Right atrium auricular region (tissue), 2 donors: ENCODE data around the gene PRCC. TPM values are rescaled to one million over a fixed set of nuclear protein-coding genes. Genes with fewer than 3 reads are reported as not detected.

ENCODE experiments used
- DNase-seq: peaks from one replicate; pipeline ENCODE4 v3.0.0-alpha.2; 2019; ENCODE audit warnings: low spot score
- H3K27ac ChIP-seq, 2 donors: fragments of 200-600 bp; sonication (generic); 1 replicate in 1 of 2; 2 replicates in 1 of 2; pipeline ENCODE4 v1.5.1; 2016 to 2019
- H3K27me3 ChIP-seq, 2 donors: fragments of 200-600 bp; sonication (generic); one replicate each; pipeline versions ENCODE4 v1.5.1 to v1.6.0; 2017 to 2019
- H3K36me3 ChIP-seq: fragments of 200-600 bp; sonication (generic); one replicate; pipeline ENCODE4 v1.5.1; 2016
- H3K4me1 ChIP-seq, 2 donors: fragments of 200-600 bp; sonication (generic); one replicate each; pipeline versions ENCODE4 v1.5.1 to v1.6.0; 2017 to 2019
- H3K4me3 ChIP-seq, 2 donors: fragments of 200-600 bp; sonication (generic); 1 replicate in 1 of 2; 2 replicates in 1 of 2; pipeline ENCODE4 v1.5.1; 2017 to 2019; ENCODE audit warnings: mild to moderate bottlenecking in 1 of 2, moderate library complexity in 1 of 2
- H3K9me3 ChIP-seq, 2 donors: fragments of 200-600 bp; sonication (generic); one replicate each; pipeline ENCODE4 v1.5.1; 2019
- CTCF ChIP-seq, 2 donors: fragments of 200-600 bp; sonication (generic); IDR thresholded peaks; one replicate each; pipeline ENCODE4 v1.5.1; 2019; ENCODE audit warnings: antibody characterized with exemption in 2 of 2
- total RNA-seq, 2 donors: library from RNA; depleted of rRNA; stranded (reverse); fragments of >200 nt; gene quantifications; one replicate each; pipeline ENCODE4 v1.1.0, GENCODE V29; 2016

The PRCC gene
- total RNA-seq, 2 donors from 2014 or later = 29.8 to 34.3 TPM

GRCh38 chr1:156746406-156746727, 21.0 kb upstream of the PRCC start:
- TF ChIP-seq CTCF (IDR thresholded peaks at IDR 0.05) = no peak
- H3K27ac ChIP-seq = peak overlapping the region; percentile 96
- H3K4me1 ChIP-seq = peaks cover 0 to 69% of the 10 kb centered on the region in 2 donors
- H3K9me3 ChIP-seq = no peaks in the 10 kb centered on the region
- peak overlapping the region; percentile 94 to 95 for H3K4me3 ChIP-seq
- DNase-seq = no peak
- H3K27me3 ChIP-seq = no peaks in the 10 kb centered on the region
- H3K36me3 ChIP-seq = peaks cover 33% of the 10 kb centered on the region

GRCh38 chr1:156746728-156747631, 20.4 kb upstream of the PRCC start:
- peak overlapping the region; percentile 96 for H3K27ac ChIP-seq
- H3K4me1 ChIP-seq = peaks cover 0 to 65% of the 10 kb centered on the region in 2 donors
- peak; percentile 97 for DNase-seq
- peaks cover 32% of the 10 kb centered on the region for H3K36me3 ChIP-seq
- no peak for TF ChIP-seq CTCF (IDR thresholded peaks at IDR 0.05)
- H3K9me3 ChIP-seq = no peaks in the 10 kb centered on the region
- H3K4me3 ChIP-seq = peak overlapping the region; percentile 94 to 95
- no peaks in the 10 kb centered on the region for H3K27me3 ChIP-seq

GRCh38 chr1:156747742-156748669, 19.3 kb upstream of the PRCC start:
- peaks cover 22% of the 10 kb centered on the region for H3K36me3 ChIP-seq
- H3K4me1 ChIP-seq = peaks cover 0 to 74% of the 10 kb centered on the region in 2 donors
- H3K4me3 ChIP-seq = peak overlapping the region; percentile 94 to 95
- TF ChIP-seq CTCF (IDR thresholded peaks at IDR 0.05) = no peak
- DNase-seq = no peak
- H3K27me3 ChIP-seq = no peaks in the 10 kb centered on the region
- H3K9me3 ChIP-seq = no peaks in the 10 kb centered on the region
- peak overlapping the region; percentile 96 for H3K27ac ChIP-seq

GRCh38 chr1:156748670-156749418, 18.5 kb upstream of the PRCC start:
- Histone ChIP-seq H3K9me3 (no peaks in the 10 kb centered on the region), H3K27ac (peak overlapping the region; percentile 96), H3K4me1 (peaks cover 0 to 76% of the 10 kb centered on the region in 2 donors), H3K27me3 (no peaks in the 10 kb centered on the region), H3K4me3 (peak overlapping the region; percentile 94 to 95), H3K36me3 (peaks cover 13% of the 10 kb centered on the region)
- DNase-seq = peak; percentile 83
- TF ChIP-seq CTCF (IDR thresholded peaks at IDR 0.05) = no peak

- peaks cover 0 to 69% of the 10 kb centered on the region in 2 donors for H3K4me1 ChIP-seq
- H3K27ac ChIP-seq = peak overlapping the region; percentile 96
- H3K9me3 ChIP-seq = no peaks in the 10 kb centered on the region
- H3K27me3 ChIP-seq = no peaks in the 10 kb centered on the region
- DNase-seq = no peak
- peaks cover 6% of the 10 kb centered on the region for H3K36me3 ChIP-seq
- H3K4me3 ChIP-seq = peak overlapping the region; percentile 94 to 95
- no peak for TF ChIP-seq CTCF (IDR thresholded peaks at IDR 0.05)
Measured at GRCh38 chr1:156749419-156750118, 17.8 kb upstream of the PRCC start.
